GF-D8 (cell line): ENCODE results near the gene GNE.
A peak's percentile ranks its signal among the peaks of the same experiment; 100 is the strongest.

Experiments used
- DNase-seq: peaks from one replicate; lab custom pipeline; 2025; lab: John Stamatoyannopoulos, UW

Gene GNE

DNA sequence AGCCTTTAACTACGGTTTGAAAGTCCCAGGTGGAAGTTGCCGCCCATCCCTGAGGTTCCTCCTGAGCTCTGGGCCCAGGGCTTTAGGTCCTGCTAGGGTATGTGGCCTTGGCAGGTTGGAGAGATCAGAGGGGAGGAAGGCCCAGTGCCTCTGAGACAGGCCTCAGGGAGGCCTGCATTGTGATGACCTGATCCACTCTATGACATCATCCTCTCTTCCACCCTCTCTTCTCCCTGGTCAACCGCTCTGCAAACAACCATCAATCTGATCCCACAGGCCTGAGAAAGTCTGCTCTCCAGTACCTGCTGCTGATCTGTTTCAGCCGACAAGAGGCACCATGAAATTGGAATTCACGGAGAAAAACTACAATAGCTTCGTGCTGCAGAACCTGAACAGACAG is 89.1 kb downstream of the GNE start, which contains the start of gene CCIN:
Gene CCIN, plus strand, starts transcription at position 223 of the 400 bp plus-strand sequence. Its CDS starts 115 bp downstream, at position 338.
- DNase-seq = no peak

DNA sequence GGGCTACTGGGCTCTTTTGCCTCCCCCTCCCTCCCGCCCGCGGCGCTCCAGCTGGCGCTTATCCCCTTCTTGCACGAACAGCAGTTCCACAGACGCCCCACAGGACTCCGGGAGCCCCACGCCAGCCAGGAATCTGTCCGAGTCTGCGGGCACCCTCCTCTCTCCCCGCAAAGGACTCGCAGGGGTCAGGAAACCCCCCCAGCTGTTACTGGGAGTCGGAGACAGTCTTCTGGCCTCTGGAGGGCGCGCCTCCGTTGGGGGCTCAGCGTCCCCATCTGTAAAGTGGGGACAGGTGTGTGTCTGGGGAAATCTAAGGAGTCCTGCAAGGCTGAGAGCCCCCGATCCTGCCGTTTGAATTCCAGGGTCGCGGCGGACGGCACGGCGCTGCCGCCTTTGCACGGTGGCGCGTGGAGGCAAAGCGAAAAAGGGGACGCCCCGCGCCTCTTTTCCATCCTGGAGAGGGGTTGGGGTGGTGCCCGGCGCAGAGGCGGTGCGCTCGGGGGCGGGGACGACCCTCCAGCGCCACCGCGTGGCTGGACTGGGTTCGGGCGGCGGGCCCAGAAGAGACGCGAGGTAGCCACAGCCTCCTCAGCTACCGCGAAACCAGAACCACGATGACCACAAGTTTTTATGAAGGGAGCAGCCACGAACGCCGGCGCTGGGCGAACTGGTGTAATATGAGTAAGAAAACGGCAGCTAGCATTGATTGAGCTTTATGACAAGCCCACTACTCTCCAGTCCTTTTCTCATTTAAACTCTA is 91.9 kb downstream of the GNE start:
- peak; percentile 53 for DNase-seq

GRCh38 chr9:36165826-36166167 is 92.5 kb downstream of the GNE start:
- no peak for DNase-seq

DNA sequence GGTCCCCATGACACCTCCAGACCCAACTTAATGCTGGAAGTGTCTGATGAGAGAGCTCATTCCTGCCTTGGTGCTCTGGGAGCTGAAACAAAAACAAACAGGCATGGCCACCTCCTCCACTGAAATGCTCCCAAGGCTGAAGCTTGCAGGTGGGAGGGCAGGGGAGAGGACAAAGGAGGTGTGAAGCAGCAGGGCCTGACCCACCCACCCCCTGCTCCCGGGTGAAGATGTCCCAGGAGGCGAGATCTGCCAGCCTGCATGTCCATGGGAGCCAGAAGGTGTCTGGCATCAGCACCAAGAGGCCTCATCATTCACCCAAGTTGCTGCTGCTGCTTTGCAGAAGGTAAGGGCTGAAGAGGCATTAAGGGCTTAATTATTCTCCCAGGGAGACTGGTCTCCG is 93.3 kb downstream of the GNE start:
- no peak for DNase-seq
